Subcutaneous abdominal adipose tissue (tissue), 5 donors: Measurements from ENCODE around the gene TYK2.
"Not testable (repeated sequence)": the region's sequence is repeated elsewhere in the genome, so short reads cannot be mapped to it uniquely, and the experiment has no call there.

Source experiments
- H3K27ac ChIP-seq: one replicate; pipeline ENCODE4 v1.7.0; 2013; ENCODE audit warnings: low read depth, mild to moderate bottlenecking, inconsistent platforms, low read length, moderate library complexity
- H3K27me3 ChIP-seq, 5 donors: one replicate each; pipeline ENCODE4 v1.7.0; 2013; ENCODE audit warnings: low read length in 5 of 5, inconsistent platforms in 1 of 5; ENCODE audit not compliant: control insufficient read depth in 5 of 5, insufficient read depth in 4 of 5
- H3K36me3 ChIP-seq, 5 donors: one replicate each; pipeline ENCODE4 v1.7.0; 2013; ENCODE audit warnings: low read length in 5 of 5; ENCODE audit not compliant: control insufficient read depth in 5 of 5, insufficient read depth in 5 of 5
- H3K4me1 ChIP-seq, 5 donors: one replicate each; pipeline ENCODE4 v1.7.0; 2013; ENCODE audit warnings: low read length in 5 of 5, mild to moderate bottlenecking in 3 of 5, moderate library complexity in 1 of 5; ENCODE audit not compliant: control insufficient read depth in 5 of 5, insufficient read depth in 5 of 5
- H3K4me3 ChIP-seq, 5 donors: one replicate each; pipeline ENCODE4 v1.7.0; 2013; ENCODE audit warnings: low read length in 5 of 5, low read depth in 1 of 5
- H3K9ac ChIP-seq, 5 donors: one replicate each; pipeline ENCODE4 v1.7.0; 2013; ENCODE audit warnings: low read length in 5 of 5, mild to moderate bottlenecking in 4 of 5, moderate library complexity in 3 of 5
- H3K9me3 ChIP-seq, 5 donors: one replicate each; pipeline ENCODE4 v1.7.0; 2013; ENCODE audit warnings: low read length in 5 of 5; ENCODE audit not compliant: control insufficient read depth in 5 of 5
- donor health status: healthy.
- donor health status: healthy.
- donor health status: healthy.
- donor health status: healthy.
- donor health status: healthy.

Gene TYK2

DNA sequence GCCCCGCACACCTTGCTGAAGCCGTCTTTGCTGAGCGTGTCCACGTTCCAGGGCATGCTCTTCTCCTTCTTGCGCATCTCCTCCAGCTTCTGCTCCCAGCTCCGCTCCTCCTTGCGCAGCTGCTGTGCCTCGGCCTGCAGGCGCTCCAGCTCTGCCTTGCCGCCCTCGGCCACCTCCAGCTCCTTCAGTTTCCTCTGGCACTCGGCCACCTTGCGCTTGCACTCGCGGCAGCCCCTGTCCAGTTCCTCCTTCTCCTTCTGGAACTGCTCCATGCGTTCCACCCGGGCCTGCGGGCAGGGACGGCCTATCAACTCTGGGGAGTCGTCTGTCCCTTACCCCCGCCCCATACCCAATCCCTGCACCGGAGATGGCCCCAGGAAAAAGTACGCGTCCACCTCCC is 15.5 kb upstream of the TYK2 start:
- no peak overlapping the region for H3K27ac ChIP-seq
- H3K9ac ChIP-seq = no peak overlapping the region
- H3K27me3 ChIP-seq = no peaks in the 10 kb centered on the region
- peaks cover 3 to 33% (median 8%) of the 10 kb centered on the region in 5 donors for H3K4me1 ChIP-seq
- no peaks in the 10 kb centered on the region for H3K9me3 ChIP-seq
- H3K4me3 ChIP-seq = no peak overlapping the region
- H3K36me3 ChIP-seq = peaks cover 0 to 64% (median 46%) of the 10 kb centered on the region in 5 donors

DNA sequence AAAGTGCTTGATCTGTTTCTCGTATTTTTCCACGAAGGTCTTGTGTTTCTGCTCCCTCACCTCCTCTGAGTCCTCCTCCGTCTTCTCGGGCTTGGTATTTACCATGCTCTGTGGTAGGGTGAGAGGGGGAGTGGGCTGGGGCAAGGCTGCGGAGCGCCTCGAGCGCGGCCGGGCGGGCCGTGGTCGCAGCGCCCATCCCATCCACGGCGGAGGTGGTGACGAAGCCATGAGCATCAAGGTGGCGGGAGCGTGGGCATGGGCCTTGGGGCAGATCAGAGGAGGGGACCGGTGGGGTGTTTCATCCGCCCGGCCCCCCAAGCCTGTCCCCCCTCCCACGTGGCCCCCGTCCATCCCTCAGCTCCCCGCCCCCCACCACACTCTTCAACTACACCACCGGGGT is 15.1 kb upstream of the TYK2 start:
- Histone ChIP-seq H3K27me3 (no peaks in the 10 kb centered on the region), H3K9ac (no peak overlapping the region), H3K27ac (no peak overlapping the region), H3K4me1 (peaks cover 0 to 28% (median 6%) of the 10 kb centered on the region in 5 donors), H3K36me3 (peaks cover 0 to 68% (median 48%) of the 10 kb centered on the region in 5 donors), H3K4me3 (no peak overlapping the region), H3K9me3 (no peaks in the 10 kb centered on the region)

DNA sequence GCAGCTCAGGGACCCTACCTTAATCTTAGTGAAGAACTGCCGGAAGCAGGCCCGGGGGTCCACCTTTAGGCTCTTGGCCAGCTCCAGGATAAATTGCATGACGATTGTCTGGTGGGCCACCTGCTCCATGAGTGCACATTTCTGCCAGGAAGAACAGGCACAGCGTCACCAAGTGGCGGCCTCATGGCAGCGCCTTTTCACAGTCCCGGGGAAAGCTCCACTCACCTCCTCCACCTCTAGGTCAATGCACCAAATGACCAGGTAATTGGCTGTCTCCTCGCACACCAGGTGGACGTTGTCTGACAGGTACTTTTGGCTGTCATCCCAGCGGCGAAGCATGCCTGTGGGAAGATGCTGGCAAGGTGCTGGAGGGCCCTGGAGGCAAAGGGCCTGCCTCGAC is 14.6 kb upstream of the TYK2 start:
- Histone ChIP-seq H3K9me3 (no peaks in the 10 kb centered on the region), H3K27me3 (no peaks in the 10 kb centered on the region), H3K4me3 (no peak overlapping the region), H3K36me3 (peaks cover 0 to 68% (median 48%) of the 10 kb centered on the region in 5 donors), H3K4me1 (peaks cover 0 to 23% (median 6%) of the 10 kb centered on the region in 5 donors), H3K27ac (no peak overlapping the region), H3K9ac (no peak overlapping the region)

GRCh38 chr19:10393137-10393536 is 12.8 kb upstream of the TYK2 start:
- Histone ChIP-seq H3K27me3 (no peaks in the 10 kb centered on the region), H3K9ac (no peak overlapping the region), H3K9me3 (no peaks in the 10 kb centered on the region), H3K4me1 (peaks cover 0 to 18% (median 5%) of the 10 kb centered on the region in 5 donors), H3K27ac (no peak overlapping the region), H3K36me3 (peaks cover 0 to 65% (median 43%) of the 10 kb centered on the region in 5 donors), H3K4me3 (no peak overlapping the region)

GRCh38 chr19:10392120-10392519 is 11.7 kb upstream of the TYK2 start:
- no peak overlapping the region for H3K9ac ChIP-seq
- H3K36me3 ChIP-seq = peaks cover 0 to 60% (median 42%) of the 10 kb centered on the region in 5 donors

DNA sequence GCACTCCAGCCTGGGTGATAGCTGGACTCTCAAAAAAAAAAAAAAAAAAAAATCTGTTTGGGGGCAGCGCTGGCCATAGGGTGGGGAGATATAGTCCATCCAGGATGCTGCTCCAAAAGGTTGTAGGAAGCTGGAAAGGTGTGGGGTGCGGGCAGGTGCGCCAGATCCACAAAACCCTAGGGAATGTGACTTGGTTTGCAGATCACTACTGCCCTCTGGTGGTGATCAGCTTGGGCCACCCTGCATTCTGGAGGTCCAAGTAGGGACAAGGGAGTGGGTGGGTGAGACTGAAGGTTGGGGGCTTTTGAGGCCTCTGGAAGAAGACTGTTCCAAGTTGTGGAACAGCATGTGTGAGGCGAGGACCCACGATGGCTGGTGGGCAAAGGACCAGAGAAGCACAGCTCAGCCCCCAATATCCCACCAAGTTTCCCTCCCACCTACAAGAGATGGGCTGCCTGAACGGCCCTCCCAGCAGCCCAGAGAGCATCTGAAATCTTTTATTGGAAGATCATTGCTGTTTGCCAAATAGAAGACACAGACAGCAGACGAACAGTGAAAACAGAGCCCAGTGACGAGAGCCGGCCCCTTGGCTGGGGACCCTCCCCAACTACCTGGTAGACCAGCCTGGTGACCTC is 10.4 kb upstream of the TYK2 start:
- Histone ChIP-seq H3K9ac (no peak overlapping the region), H3K9me3 (no peaks in the 10 kb centered on the region), H3K36me3 (peaks cover 0 to 48% (median 42%) of the 10 kb centered on the region in 5 donors), H3K4me3 (no peak overlapping the region), H3K27me3 (no peaks in the 10 kb centered on the region), H3K27ac (no peak overlapping the region), H3K4me1 (peaks cover 0 to 12% (median 3%) of the 10 kb centered on the region in 5 donors)

More at GRCh38 chr19:10392120-10392519, 11.7 kb upstream of the TYK2 start:
- no peak overlapping the region for H3K27ac ChIP-seq
- H3K9me3 ChIP-seq = no peaks in the 10 kb centered on the region
- no peaks in the 10 kb centered on the region for H3K27me3 ChIP-seq
- H3K4me3 ChIP-seq = no peak overlapping the region
- peaks cover 0 to 12% (median 3%) of the 10 kb centered on the region in 5 donors for H3K4me1 ChIP-seq

DNA sequence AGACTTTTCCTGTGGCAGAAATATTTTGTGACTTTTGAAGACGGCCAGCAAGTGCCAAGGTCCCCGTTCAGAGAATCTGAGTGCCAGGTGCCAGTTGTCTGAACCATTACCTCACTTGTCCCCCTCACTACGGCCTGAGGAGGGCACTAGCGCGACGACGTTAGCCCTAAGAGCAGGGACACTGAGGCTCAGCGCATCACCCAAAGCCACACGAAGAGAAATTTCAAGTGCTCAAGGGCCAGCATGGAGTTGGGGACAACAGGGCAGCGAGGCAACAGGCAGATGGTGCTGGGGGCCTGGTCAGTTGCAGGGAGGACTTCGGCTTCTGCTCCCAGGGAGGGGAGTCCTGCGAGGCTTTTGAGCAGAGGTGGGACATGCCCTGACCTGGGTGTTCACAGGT is 9.5 kb upstream of the TYK2 start:
- H3K9me3 ChIP-seq = no peaks in the 10 kb centered on the region
- peaks cover 0 to 40% (median 34%) of the 10 kb centered on the region in 5 donors for H3K36me3 ChIP-seq
- H3K9ac ChIP-seq = no peak overlapping the region
- peaks cover 0 to 12% (median 3%) of the 10 kb centered on the region in 5 donors for H3K4me1 ChIP-seq
- no peak overlapping the region for H3K4me3 ChIP-seq
- H3K27ac ChIP-seq = no peak overlapping the region
- H3K27me3 ChIP-seq = no peaks in the 10 kb centered on the region

DNA sequence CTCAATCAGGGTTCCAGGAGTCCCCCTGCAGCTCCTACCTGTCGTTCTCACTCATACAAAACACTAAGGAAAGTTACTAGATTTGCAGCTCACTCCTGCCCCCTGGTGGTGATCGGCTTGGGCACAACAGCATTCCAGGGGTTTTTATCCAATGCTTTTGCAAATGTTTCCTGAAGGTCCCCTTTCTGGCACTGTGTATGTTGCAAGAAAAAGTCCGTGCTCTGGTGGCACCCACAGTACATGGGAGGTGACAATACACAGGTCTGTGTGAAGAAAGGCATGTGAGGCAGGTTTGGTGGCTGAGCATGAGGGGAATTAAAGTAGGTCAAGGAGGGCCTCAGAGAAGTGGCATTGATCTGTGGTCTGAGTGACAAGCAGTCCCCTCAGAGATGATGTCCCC is 8.6 kb upstream of the TYK2 start:
- no peak overlapping the region for H3K9ac ChIP-seq
- H3K9me3 ChIP-seq = no peaks in the 10 kb centered on the region
- peaks cover 0 to 12% (median 3%) of the 10 kb centered on the region in 5 donors for H3K4me1 ChIP-seq
- no peaks in the 10 kb centered on the region for H3K27me3 ChIP-seq
- H3K4me3 ChIP-seq = no peak overlapping the region
- no peak overlapping the region for H3K27ac ChIP-seq
- H3K36me3 ChIP-seq = peaks cover 0 to 33% (median 30%) of the 10 kb centered on the region in 5 donors

DNA sequence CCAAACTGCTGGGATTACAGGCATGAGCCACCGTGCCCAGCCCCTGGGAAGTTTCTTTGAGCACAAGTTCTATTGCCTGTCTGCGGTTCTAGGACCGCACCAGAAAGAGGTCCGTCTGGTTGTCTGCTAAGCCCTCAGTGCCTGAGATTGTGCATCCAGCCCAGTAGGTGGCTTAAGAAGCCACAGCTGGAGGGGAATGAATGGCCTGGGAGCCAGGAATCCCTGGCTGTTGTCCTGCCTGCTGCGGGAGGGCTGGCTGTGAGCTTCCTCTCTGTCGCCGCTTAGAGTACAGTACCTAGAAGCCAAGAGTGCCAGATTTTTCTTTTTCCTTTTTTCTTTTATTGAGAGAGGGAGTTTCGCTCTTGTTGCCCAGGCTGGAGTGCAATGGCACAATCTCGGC is 4.2 kb upstream of the TYK2 start:
- Histone ChIP-seq H3K4me3 (no peak overlapping the region), H3K4me1 (peaks cover 4 to 28% (median 15%) of the 10 kb centered on the region in 5 donors), H3K9me3 (no peaks in the 10 kb centered on the region), H3K36me3 (no peaks in the 10 kb centered on the region), H3K27me3 (no peaks in the 10 kb centered on the region), H3K27ac (no peak overlapping the region), H3K9ac (no peak overlapping the region)

- not testable (repeated sequence) for H3K36me3 ChIP-seq, H3K27ac ChIP-seq, H3K4me3 ChIP-seq, H3K9ac ChIP-seq, H3K27me3 ChIP-seq, H3K9me3 ChIP-seq
- H3K4me1 ChIP-seq = peaks cover 4 to 23% (median 17%) of the 10 kb centered on the region in 5 donors
Measured at GRCh38 chr19:10383223-10383499, 2.8 kb upstream of the TYK2 start.
